Stomach smooth muscle (tissue), 2 donors: ENCODE data around the gene NACC2.

Source experiments
- H3K27ac ChIP-seq: one replicate; pipeline ENCODE4 v1.7.0; 2013; ENCODE audit warnings: mild to moderate bottlenecking, low read length, inconsistent platforms
- H3K27me3 ChIP-seq, 2 donors: one replicate each; pipeline ENCODE4 v1.7.0; 2013; ENCODE audit warnings: low read length in 2 of 2; ENCODE audit not compliant: insufficient read depth in 2 of 2, control insufficient read depth in 1 of 2
- H3K36me3 ChIP-seq, 2 donors: one replicate each; pipeline ENCODE4 v1.7.0; 2013; ENCODE audit warnings: low read length in 2 of 2; ENCODE audit not compliant: control insufficient read depth in 2 of 2, insufficient read depth in 2 of 2
- H3K4me1 ChIP-seq: one replicate; pipeline ENCODE4 v1.7.0; 2013; ENCODE audit warnings: low read length; ENCODE audit not compliant: control insufficient read depth, insufficient read depth
- H3K4me3 ChIP-seq, 2 donors: one replicate each; pipeline ENCODE4 v1.7.0; 2013; ENCODE audit warnings: low read length in 2 of 2
- H3K9ac ChIP-seq, 2 donors: one replicate each; pipeline ENCODE4 v1.7.0; 2013; ENCODE audit warnings: low read length in 2 of 2, mild to moderate bottlenecking in 1 of 2
- H3K9me3 ChIP-seq, 2 donors: one replicate each; pipeline ENCODE4 v1.7.0; 2013; ENCODE audit warnings: low read length in 2 of 2; ENCODE audit not compliant: control insufficient read depth in 2 of 2
- donor health status: healthy.
- donor health status: Pancreatic carcinoma.

Gene NACC2

GRCh38 chr9:135960411-135961276 is 134.4 kb downstream of the NACC2 start:
- H3K27me3 ChIP-seq = no peaks in the 10 kb centered on the region

GRCh38 chr9:135959814-135960213 is 135.3 kb downstream of the NACC2 start:
- Histone ChIP-seq H3K36me3 (peaks cover 0 to 3% of the 10 kb centered on the region in 2 donors), H3K27ac (peak overlapping the region; percentile 67), H3K9ac (peak overlapping the region; percentile 64 to 84), H3K4me3 (peak overlapping the region; percentile 54 to 84), H3K9me3 (no peaks in the 10 kb centered on the region), H3K27me3 (no peaks in the 10 kb centered on the region), H3K4me1 (peaks cover 21% of the 10 kb centered on the region)

More at GRCh38 chr9:135960411-135961276, 134.4 kb downstream of the NACC2 start:
- H3K4me1 ChIP-seq = peaks cover 21% of the 10 kb centered on the region
- H3K9me3 ChIP-seq = no peaks in the 10 kb centered on the region
- H3K9ac ChIP-seq = peak overlapping the region; percentile 64 to 84
- H3K36me3 ChIP-seq = peaks cover 0 to 2% of the 10 kb centered on the region in 2 donors
- H3K4me3 ChIP-seq = peak overlapping the region; percentile 54 to 84
- peak overlapping the region; percentile 67 for H3K27ac ChIP-seq

- Histone ChIP-seq H3K27ac (no peak overlapping the region), H3K4me1 (peaks cover 21% of the 10 kb centered on the region), H3K27me3 (no peaks in the 10 kb centered on the region), H3K36me3 (peaks cover 0 to 9% of the 10 kb centered on the region in 2 donors), H3K4me3 (no peak overlapping the region), H3K9ac (no peak overlapping the region), H3K9me3 (no peaks in the 10 kb centered on the region)
Measured at GRCh38 chr9:135958485-135958884, 136.6 kb downstream of the NACC2 start.

- no peak overlapping the region for H3K9ac ChIP-seq
- peaks cover 21% of the 10 kb centered on the region for H3K4me1 ChIP-seq
- H3K4me3 ChIP-seq = no peak overlapping the region
Measured at GRCh38 chr9:135957431-135957830, 137.7 kb downstream of the NACC2 start.

GRCh38 chr9:135956802-135957174 is 138.3 kb downstream of the NACC2 start:
- no peak overlapping the region for H3K4me3 ChIP-seq
- H3K36me3 ChIP-seq = peaks cover 12 to 22% of the 10 kb centered on the region in 2 donors
- H3K9ac ChIP-seq = no peak overlapping the region
- peaks cover 21% of the 10 kb centered on the region for H3K4me1 ChIP-seq
- no peaks in the 10 kb centered on the region for H3K9me3 ChIP-seq
- no peak overlapping the region for H3K27ac ChIP-seq
- H3K27me3 ChIP-seq = no peaks in the 10 kb centered on the region

More at GRCh38 chr9:135957431-135957830, 137.7 kb downstream of the NACC2 start:
- no peaks in the 10 kb centered on the region for H3K27me3 ChIP-seq
- H3K36me3 ChIP-seq = peaks cover 5 to 16% of the 10 kb centered on the region in 2 donors
- no peaks in the 10 kb centered on the region for H3K9me3 ChIP-seq
- no peak overlapping the region for H3K27ac ChIP-seq
